SK-N-SH (cell line): ENCODE data around the gene EDRF1. TPM values are rescaled to one million over a fixed set of nuclear protein-coding genes. Genes with fewer than 3 reads are reported as not detected.
A peak's percentile ranks its signal among the peaks of the same experiment; 100 is the strongest.
"Not testable (repeated sequence)": the region's sequence is repeated elsewhere in the genome, so short reads cannot be mapped to it uniquely, and the experiment has no call there.

Experiments used
- CTCF ChIA-PET: fragments of 300-600, 350-600 bp; formaldehyde crosslinking; extraction: SDS; loops from one replicate; lab custom pipeline; 2021; lab: Yijun Ruan, JAX
- POLR2A ChIA-PET: fragments of 350-600 bp; sonication (Branson Sonifier 250); formaldehyde crosslinking; extraction: SDS; loops from one replicate; lab custom pipeline; 2020; ENCODE audit warnings: antibody characterized with exemption, inconsistent platforms; lab: Yijun Ruan, JAX
- DNase-seq: peaks from one replicate; pipeline ENCODE4 v3.0.0; 2012
- H2AFZ ChIP-seq: fragments of 200-600 bp; sonication (generic); 2 replicates; pipeline ENCODE4 v1.8.1; 2016; ENCODE audit warnings: antibody characterized with exemption, mild to moderate bottlenecking, low read depth
- H3F3A ChIP-seq: fragments of 200-600 bp; sonication (generic); replicated peaks from 2 replicates; pipeline ENCODE3; 2016; ENCODE audit warnings: antibody characterized with exemption, mild to moderate bottlenecking; ENCODE audit not compliant: insufficient read depth
- H3K27ac ChIP-seq, 2 experiments: fragments of 200-500 bp in 1 of 2; fragments of 200-600 bp in 1 of 2; sonication (Bioruptor generic) in 1 of 2; sonication (generic), shearing (Covaris generic) in 1 of 2; 2 replicates each; pipeline versions ENCODE4 v1.5.1 to v1.6.1; 2014 to 2016; ENCODE audit warnings: low read depth in 2 of 2, inconsistent platforms in 1 of 2, low read length in 1 of 2, mild to moderate bottlenecking in 1 of 2, mixed read lengths in 1 of 2
- H3K27me3 ChIP-seq: fragments of 200-600 bp; sonication (generic), shearing (Covaris generic); 2 replicates; pipeline ENCODE4 v1.6.1; 2016; ENCODE audit warnings: mixed run types; ENCODE audit not compliant: insufficient read depth
- H3K36me3 ChIP-seq, 2 experiments: fragments of 200-500 bp in 1 of 2; fragments of 200-600 bp in 1 of 2; sonication (Bioruptor generic) in 1 of 2; sonication (generic) in 1 of 2; replicated peaks in 1 of 2; 2 replicates each; pipeline versions ENCODE3 to v1.5.1; 2014 to 2016; ENCODE audit warnings: low read length in 1 of 2, mild to moderate bottlenecking in 1 of 2; ENCODE audit not compliant: insufficient read depth in 2 of 2, control insufficient read depth in 1 of 2
- H3K4me1 ChIP-seq, 2 experiments: fragments of 200-500 bp in 1 of 2; fragments of 200-600 bp in 1 of 2; sonication (Bioruptor generic) in 1 of 2; sonication (generic), shearing (Covaris generic) in 1 of 2; 2 replicates each; pipeline versions ENCODE4 v1.5.1 to v1.6.1; 2014 to 2016; ENCODE audit warnings: low read depth in 1 of 2, low read length in 1 of 2, mixed run types in 1 of 2; ENCODE audit not compliant: insufficient read depth in 2 of 2, control insufficient read depth in 1 of 2
- H3K4me2 ChIP-seq: fragments of 200-600 bp; sonication (generic), shearing (Covaris generic); 2 replicates; pipeline ENCODE4 v1.6.1; 2017; ENCODE audit warnings: mixed run types
- H3K4me3 ChIP-seq, 2 experiments: fragments of 200-500 bp in 1 of 2; fragments of 200-600 bp in 1 of 2; sonication (Bioruptor generic) in 1 of 2; sonication (generic), shearing (Covaris generic) in 1 of 2; 2 replicates each; pipeline versions ENCODE4 v1.5.1 to v1.8.1; 2014 to 2016; ENCODE audit warnings: low read depth in 2 of 2, inconsistent platforms in 1 of 2, low read length in 1 of 2, mild to moderate bottlenecking in 1 of 2, mixed read lengths in 1 of 2, moderate library complexity in 1 of 2
- H3K79me2 ChIP-seq: fragments of 200-600 bp; sonication (generic); 2 replicates; pipeline ENCODE4 v1.8.1; 2017; ENCODE audit warnings: mild to moderate bottlenecking; ENCODE audit not compliant: insufficient read depth
- H3K9ac ChIP-seq: fragments of 200-600 bp; sonication (generic); 2 replicates; pipeline ENCODE4 v1.6.1; 2017; ENCODE audit warnings: mixed run types
- H3K9me2 ChIP-seq: fragments of 200-600 bp; sonication (generic); 2 replicates; pipeline ENCODE4 v1.6.1; 2017; ENCODE audit warnings: mixed run types
- H3K9me3 ChIP-seq: fragments of 200-600 bp; sonication (generic); 2 replicates; pipeline ENCODE4 v1.6.1; 2017; ENCODE audit warnings: mixed run types, mild to moderate bottlenecking, moderate library complexity
- H4K20me1 ChIP-seq: fragments of 200-600 bp; sonication (generic); 2 replicates; pipeline ENCODE4 v1.6.1; 2017; ENCODE audit warnings: mild to moderate bottlenecking, mixed run types; ENCODE audit not compliant: insufficient read depth
- EZH2phosphoT487 ChIP-seq: fragments of 200-600 bp; sonication (generic); IDR thresholded peaks from 2 replicates; pipeline ENCODE4 v1.6.1; 2017; ENCODE audit warnings: low read depth, mixed run types, mild to moderate bottlenecking, antibody characterized with exemption, moderate library complexity, borderline replicate concordance
- FOSL2 ChIP-seq: IDR thresholded peaks from 2 replicates; pipeline ENCODE4 v1.4.0; 2012; ENCODE audit warnings: low read depth, mild to moderate bottlenecking, moderate library complexity, borderline replicate concordance
- GABPA ChIP-seq: IDR thresholded peaks from 2 replicates; pipeline ENCODE4 v1.4.0; 2012; ENCODE audit warnings: low read depth, mild to moderate bottlenecking
- NFIC ChIP-seq: IDR thresholded peaks from 2 replicates; pipeline ENCODE4 v1.4.0; 2012; ENCODE audit warnings: borderline replicate concordance
- NRF1 ChIP-seq: IDR thresholded peaks from 2 replicates; pipeline ENCODE4 v1.6.1; 2012; ENCODE audit warnings: low read depth, mild to moderate bottlenecking, low read length
- TEAD4 ChIP-seq: IDR thresholded peaks from 2 replicates; pipeline ENCODE4 v1.4.0; 2012; ENCODE audit warnings: mild to moderate bottlenecking, borderline replicate concordance; ENCODE audit not compliant: insufficient read depth
- WGBS: methylation state at CpG from one replicate; pipeline ENCODE4 v1.1.6; 2017; ENCODE audit warnings: low lambda C conversion rate; 5-methylcytosine and 5-hydroxymethylcytosine counted together
- polyA plus RNA-seq, 3 experiments: library from polyadenylated mRNA; depleted of rRNA; stranded (reverse); fragments of >200 nt; gene quantifications; 2 replicates each; pipeline ENCODE4 v1.2.3, GENCODE V29; 2012
- TF ChIP-seq, protein P1 (sequence below): IDR thresholded peaks from 2 replicates; pipeline ENCODE4 v1.4.0; 2012; ENCODE audit warnings: low read depth, borderline replicate concordance
- TF ChIP-seq, protein P2 (sequence below): IDR thresholded peaks from 2 replicates; pipeline ENCODE4 v1.4.0; 2012; ENCODE audit warnings: low read depth
- TF ChIP-seq, protein P3 (sequence below): IDR thresholded peaks from 2 replicates; pipeline ENCODE4 v1.4.0; 2012; ENCODE audit warnings: low read depth, borderline replicate concordance
- TF ChIP-seq, protein P4 (sequence below): IDR thresholded peaks from 2 replicates; pipeline ENCODE4 v1.6.1; 2012; ENCODE audit warnings: mild to moderate bottlenecking, low read depth, low read length, moderate library complexity

The EDRF1 gene
- polyA plus RNA-seq, 1 of the 3 experiments (the other 2 are of a cell fraction) = 19.2 TPM

DNA sequence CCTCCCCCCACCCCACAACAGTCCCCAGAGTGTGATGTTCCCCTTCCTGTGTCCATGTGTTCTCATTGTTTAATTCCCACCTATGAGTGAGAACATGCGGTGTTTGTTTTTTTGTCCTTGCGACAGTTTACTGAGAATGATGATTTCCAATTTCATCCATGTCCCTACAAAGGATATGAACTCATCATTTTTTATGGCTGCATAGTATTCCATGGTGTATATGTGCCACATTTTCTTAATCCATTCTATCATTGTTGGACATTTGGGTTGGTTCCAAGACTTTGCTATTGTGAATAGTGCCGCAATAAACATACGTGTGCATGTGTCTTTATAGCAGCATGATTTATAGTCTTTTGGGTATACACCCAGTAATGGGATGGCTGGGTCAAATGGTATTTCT is 4.8 kb upstream of the EDRF1 start:
- H3K9ac ChIP-seq, POLR2A ChIA-PET, H3K9me3 ChIP-seq, H3K4me1 ChIP-seq, H3K27ac ChIP-seq, H3K4me2 ChIP-seq, H3K79me2 ChIP-seq, DNase-seq, H2AFZ ChIP-seq, H3K36me3 ChIP-seq, CTCF ChIA-PET, H3K9me2 ChIP-seq, H4K20me1 ChIP-seq, H3K27me3 ChIP-seq, H3K4me3 ChIP-seq, H3F3A ChIP-seq: not testable (repeated sequence)
- WGBS = 94% methylated on average over 4 of the region's 4 CpGs

DNA sequence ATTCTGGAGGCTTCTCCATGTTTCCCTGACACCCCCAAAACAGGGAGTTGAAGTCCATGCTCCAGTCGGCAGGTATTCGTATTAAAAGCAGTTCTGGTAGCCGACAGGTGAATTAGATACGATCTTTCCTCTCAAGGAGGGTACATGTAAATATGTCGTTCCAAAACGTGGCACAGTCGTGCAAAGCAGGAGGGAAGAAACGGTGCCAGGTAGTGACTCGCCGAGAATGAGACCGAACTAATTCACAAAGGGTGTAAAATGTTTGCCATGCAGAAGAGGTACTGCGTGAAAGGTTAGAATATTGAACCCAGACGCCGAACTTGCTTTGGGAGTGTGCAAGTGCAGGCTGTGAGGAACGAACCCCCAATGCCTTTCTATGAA is 483 bp downstream of the EDRF1 start:
- Histone ChIP-seq H3K4me2 (peak overlapping the region; percentile 95), H3K9me3 (no peaks in the 10 kb centered on the region), H3K9me2 (no peaks in the 10 kb centered on the region), H3K27me3 (no peaks in the 10 kb centered on the region), H3K36me3 (peaks cover 36 to 41% of the 10 kb centered on the region in 2 experiments), H3K4me1 (peaks cover 0 to 6% of the 10 kb centered on the region in 2 experiments; a peak in 2 of 4 replicates), H3K27ac (peak overlapping the region; percentile 83 to 90), H2AFZ (peak overlapping the region; percentile 95), H3K79me2 (peaks cover 28% of the 10 kb centered on the region), H4K20me1 (no peaks in the 10 kb centered on the region), H3F3A (peaks cover 4% of the 10 kb centered on the region), H3K9ac (peak overlapping the region; percentile 99), H3K4me3 (peak overlapping the region; percentile 99)
- ChIA-PET CTCF (interaction anchor here (1.0 kb wide), 1 partner anchor 10 kb away, joined by 4 read pairs; no protein-coding TSS in a partner anchor), POLR2A (interaction anchor here (1.0 to 1.3 kb wide), 3 partner anchors 12 to 918 kb away, joined by 3 to 5 read pairs (median 3); partner anchors contain the start of genes ABRAXAS2, BCCIP and UROS)
- TF ChIP-seq, protein P1, sequence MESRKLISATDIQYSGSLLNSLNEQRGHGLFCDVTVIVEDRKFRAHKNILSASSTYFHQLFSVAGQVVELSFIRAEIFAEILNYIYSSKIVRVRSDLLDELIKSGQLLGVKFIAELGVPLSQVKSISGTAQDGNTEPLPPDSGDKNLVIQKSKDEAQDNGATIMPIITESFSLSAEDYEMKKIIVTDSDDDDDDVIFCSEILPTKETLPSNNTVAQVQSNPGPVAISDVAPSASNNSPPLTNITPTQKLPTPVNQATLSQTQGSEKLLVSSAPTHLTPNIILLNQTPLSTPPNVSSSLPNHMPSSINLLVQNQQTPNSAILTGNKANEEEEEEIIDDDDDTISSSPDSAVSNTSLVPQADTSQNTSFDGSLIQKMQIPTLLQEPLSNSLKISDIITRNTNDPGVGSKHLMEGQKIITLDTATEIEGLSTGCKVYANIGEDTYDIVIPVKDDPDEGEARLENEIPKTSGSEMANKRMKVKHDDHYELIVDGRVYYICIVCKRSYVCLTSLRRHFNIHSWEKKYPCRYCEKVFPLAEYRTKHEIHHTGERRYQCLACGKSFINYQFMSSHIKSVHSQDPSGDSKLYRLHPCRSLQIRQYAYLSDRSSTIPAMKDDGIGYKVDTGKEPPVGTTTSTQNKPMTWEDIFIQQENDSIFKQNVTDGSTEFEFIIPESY = no peak
- no peak for TF ChIP-seq FOSL2
- TF ChIP-seq NRF1 = no peak
- TF ChIP-seq, protein P2, sequence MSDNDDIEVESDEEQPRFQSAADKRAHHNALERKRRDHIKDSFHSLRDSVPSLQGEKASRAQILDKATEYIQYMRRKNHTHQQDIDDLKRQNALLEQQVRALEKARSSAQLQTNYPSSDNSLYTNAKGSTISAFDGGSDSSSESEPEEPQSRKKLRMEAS = no peak
- TF ChIP-seq EZH2phosphoT487 = no peak
- TF ChIP-seq, protein P3, sequence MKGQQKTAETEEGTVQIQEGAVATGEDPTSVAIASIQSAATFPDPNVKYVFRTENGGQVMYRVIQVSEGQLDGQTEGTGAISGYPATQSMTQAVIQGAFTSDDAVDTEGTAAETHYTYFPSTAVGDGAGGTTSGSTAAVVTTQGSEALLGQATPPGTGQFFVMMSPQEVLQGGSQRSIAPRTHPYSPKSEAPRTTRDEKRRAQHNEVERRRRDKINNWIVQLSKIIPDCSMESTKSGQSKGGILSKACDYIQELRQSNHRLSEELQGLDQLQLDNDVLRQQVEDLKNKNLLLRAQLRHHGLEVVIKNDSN = no peak
- TF ChIP-seq, protein P4, sequence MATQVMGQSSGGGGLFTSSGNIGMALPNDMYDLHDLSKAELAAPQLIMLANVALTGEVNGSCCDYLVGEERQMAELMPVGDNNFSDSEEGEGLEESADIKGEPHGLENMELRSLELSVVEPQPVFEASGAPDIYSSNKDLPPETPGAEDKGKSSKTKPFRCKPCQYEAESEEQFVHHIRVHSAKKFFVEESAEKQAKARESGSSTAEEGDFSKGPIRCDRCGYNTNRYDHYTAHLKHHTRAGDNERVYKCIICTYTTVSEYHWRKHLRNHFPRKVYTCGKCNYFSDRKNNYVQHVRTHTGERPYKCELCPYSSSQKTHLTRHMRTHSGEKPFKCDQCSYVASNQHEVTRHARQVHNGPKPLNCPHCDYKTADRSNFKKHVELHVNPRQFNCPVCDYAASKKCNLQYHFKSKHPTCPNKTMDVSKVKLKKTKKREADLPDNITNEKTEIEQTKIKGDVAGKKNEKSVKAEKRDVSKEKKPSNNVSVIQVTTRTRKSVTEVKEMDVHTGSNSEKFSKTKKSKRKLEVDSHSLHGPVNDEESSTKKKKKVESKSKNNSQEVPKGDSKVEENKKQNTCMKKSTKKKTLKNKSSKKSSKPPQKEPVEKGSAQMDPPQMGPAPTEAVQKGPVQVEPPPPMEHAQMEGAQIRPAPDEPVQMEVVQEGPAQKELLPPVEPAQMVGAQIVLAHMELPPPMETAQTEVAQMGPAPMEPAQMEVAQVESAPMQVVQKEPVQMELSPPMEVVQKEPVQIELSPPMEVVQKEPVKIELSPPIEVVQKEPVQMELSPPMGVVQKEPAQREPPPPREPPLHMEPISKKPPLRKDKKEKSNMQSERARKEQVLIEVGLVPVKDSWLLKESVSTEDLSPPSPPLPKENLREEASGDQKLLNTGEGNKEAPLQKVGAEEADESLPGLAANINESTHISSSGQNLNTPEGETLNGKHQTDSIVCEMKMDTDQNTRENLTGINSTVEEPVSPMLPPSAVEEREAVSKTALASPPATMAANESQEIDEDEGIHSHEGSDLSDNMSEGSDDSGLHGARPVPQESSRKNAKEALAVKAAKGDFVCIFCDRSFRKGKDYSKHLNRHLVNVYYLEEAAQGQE = no peak
- TF ChIP-seq GABPA = no peak
- TF ChIP-seq TEAD4 = no peak
- no peak for TF ChIP-seq NFIC
- DNase-seq = no peak
- WGBS = 1% methylated on average over 15 of the region's 15 CpGs
